Cardiac fibroblast (primary cell): ENCODE measurements around the gene PRKAR2B.

Source experiments
- DNase-seq, 2 donors: peaks; one replicate each; pipeline versions ENCODE4 v3.0.0 to v3.0.0-alpha.2; 2010; ENCODE audit warnings: low read depth in 2 of 2
- H3K4me3 ChIP-seq, 2 donors: replicated peaks in 1 of 2; 1 replicate in 1 of 2; 2 replicates in 1 of 2; pipeline ENCODE4 v1.5.1; 2011; ENCODE audit warnings: low read depth in 2 of 2, low read length in 2 of 2, mild to moderate bottlenecking in 2 of 2, moderate library complexity in 1 of 2
- TF ChIP-seq, protein P1 (sequence below): IDR thresholded peaks from one replicate; pipeline ENCODE4 v1.5.1; 2011; ENCODE audit warnings: low read depth, mild to moderate bottlenecking, low read length, inconsistent platforms

The PRKAR2B gene

DNA sequence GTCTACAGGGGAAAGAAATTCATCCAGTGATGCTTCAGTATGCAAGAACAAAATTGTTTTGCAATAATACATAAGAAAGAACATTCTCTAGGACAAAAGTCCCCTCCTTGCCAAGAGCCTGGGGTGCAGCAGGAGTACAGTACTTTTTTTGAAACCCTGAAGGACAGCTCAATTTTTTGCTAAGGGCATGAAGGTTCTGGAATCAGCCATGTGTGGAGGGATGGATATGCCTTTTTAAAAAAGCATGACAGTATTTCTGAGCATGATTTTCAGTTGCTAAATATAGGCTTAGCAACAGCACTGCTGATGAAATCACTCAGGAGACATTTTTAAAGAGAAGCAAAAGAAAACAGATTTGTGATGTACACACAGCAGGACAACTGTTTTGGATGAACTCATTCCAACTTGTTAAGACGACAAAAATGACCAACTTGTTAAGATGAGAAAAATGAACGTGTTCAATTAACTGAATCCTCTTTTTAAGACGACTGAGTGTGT is 163.6 kb downstream of the PRKAR2B start:
- TF ChIP-seq, protein P1, sequence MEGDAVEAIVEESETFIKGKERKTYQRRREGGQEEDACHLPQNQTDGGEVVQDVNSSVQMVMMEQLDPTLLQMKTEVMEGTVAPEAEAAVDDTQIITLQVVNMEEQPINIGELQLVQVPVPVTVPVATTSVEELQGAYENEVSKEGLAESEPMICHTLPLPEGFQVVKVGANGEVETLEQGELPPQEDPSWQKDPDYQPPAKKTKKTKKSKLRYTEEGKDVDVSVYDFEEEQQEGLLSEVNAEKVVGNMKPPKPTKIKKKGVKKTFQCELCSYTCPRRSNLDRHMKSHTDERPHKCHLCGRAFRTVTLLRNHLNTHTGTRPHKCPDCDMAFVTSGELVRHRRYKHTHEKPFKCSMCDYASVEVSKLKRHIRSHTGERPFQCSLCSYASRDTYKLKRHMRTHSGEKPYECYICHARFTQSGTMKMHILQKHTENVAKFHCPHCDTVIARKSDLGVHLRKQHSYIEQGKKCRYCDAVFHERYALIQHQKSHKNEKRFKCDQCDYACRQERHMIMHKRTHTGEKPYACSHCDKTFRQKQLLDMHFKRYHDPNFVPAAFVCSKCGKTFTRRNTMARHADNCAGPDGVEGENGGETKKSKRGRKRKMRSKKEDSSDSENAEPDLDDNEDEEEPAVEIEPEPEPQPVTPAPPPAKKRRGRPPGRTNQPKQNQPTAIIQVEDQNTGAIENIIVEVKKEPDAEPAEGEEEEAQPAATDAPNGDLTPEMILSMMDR = no peak
- H3K4me3 ChIP-seq = no peak overlapping the region
- peak; percentile 31 to 59 for DNase-seq

DNA sequence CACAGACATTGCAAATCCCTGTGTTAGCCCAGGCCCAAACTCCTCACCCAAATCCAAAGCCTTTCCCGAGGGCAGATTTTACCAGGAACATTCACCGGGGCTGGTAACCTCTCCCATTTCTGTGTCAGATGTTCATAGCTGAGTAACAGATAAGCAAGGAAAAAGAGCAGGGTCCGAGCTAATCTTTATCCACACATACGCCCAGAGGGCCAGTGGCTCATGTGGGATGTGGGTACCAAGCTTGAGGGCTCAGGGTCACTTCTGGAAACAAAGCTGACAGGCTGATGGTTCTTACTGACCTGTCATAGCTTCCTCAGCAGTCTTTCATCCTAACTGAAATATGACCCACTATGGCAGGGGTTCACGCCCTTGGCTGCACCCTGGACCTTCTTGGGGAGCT is 164.1 kb downstream of the PRKAR2B start:
- H3K4me3 ChIP-seq = no peak overlapping the region
- no peak for DNase-seq
- TF ChIP-seq, protein P1 = no peak

DNA sequence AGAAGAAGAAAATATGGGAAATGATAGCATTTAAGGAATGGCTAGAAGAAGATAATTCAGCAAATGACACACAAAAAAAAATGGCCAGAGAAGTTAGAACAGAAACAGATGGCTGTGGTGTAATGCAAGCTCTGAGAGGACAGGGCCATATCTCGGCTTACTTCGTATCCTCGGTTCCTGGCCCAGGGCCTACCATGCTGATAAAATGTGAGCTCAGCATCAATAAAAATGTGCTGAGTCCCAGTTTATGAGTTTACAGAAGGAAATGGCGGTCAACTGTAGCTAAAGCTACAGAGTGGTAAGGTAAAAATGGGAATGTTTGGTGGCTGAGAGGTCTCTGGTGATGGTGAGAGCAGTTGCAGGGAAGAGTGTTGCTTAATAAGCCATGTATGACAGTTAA is 165.1 kb downstream of the PRKAR2B start:
- no peak overlapping the region for H3K4me3 ChIP-seq
- peak in 1 of 2 donors; percentile 17 for DNase-seq
- TF ChIP-seq, protein P1 = no peak

DNA sequence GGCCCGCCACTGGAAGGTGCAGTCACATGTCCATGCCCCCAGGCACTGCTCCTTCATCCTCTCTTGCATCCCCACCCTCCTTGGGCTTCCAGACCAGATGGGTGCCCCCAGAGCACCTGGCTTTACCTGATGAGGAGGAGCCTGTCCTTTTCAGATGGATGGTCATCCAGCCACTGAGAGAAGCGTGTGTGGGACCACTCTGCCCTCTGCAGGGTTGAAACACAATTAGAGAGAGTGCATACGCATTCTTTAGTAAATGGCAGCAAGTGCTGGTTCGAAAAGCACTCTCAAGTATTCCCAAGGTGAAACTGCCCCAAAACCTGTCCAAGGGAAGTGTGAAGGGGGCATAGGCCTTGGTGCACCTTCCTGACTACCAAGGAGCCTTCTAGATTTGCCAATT is 165.9 kb downstream of the PRKAR2B start:
- DNase-seq = no peak
- H3K4me3 ChIP-seq = no peak overlapping the region
- TF ChIP-seq, protein P1 = no peak
